ENCODE results near the gene TRAF3IP1. TPM values are rescaled to one million over a fixed set of nuclear protein-coding genes. Genes with fewer than 3 reads are reported as not detected.

TRAF3IP1 gene
- total RNA-seq, 4 donors from 2014 or later: 1.1 to 14.1 (median 10.4) TPM

DNA sequence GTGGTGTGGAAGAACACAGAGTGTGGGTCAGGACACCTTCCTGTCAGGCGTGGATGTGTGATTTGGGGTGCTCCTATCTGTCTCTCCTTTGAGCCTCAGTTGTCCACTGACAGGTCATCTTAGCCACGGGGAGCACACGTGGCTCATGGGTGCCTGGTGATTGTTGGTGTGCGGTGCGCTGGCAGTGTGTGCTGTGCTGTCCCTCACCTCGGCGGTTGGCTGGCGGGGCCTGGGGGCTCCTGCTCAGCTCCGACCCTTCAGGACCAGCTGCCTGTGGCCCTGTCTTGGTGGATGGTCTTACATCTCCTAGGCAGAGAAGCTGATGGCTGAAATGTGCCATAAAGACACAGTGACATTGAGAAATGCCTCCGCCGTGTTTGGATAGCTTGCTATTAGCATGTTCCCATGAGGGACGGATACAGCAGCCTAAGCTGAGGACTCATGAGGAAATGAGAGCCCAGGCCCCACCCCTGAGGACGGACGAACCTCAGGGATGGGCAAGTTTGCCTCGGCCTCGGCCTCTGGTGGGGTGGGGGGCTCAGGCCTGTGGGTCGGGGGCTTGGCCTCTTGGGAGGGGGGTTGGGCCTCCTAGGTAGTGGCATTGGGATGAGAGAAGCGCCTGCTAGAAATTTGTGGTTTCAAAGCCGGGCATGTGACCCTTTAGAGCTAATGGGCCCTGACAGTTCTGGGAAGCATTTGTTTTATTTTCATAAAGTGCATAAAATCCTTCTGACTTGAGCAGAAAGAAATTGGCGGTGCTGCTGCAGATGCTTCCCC, 86.1 kb downstream of the TRAF3IP1 start:
- WGBS, 2 donors (ENCODE audit: low coverage in 1 of 2): 93% methylated on average over 19 of the region's 20 CpGs; no CpG with 5 or more reads in 1 of the 2 donors
- intact Hi-C loops (cut with DNase I; ENCODE audit: low total_unique reads) (no loop called here), in situ Hi-C loops (cut with MboI; ENCODE audit: low pct_ligation_motif_present in 1 of 4, low pct_unique_long_range_greater_than_20kb in 1 of 4, low sequenced_read_pairs in 3 of 4) (no loop called here)
- no peaks in the 10 kb centered on the region for H3K36me3 ChIP-seq
- H3K4me3 ChIP-seq: no peak overlapping the region
- H3K27me3 ChIP-seq: no peaks in the 10 kb centered on the region
- peaks cover 0 to 19% (median 12%) of the 10 kb centered on the region in 4 donors for H3K4me1 ChIP-seq
- TF ChIP-seq, protein P1, sequence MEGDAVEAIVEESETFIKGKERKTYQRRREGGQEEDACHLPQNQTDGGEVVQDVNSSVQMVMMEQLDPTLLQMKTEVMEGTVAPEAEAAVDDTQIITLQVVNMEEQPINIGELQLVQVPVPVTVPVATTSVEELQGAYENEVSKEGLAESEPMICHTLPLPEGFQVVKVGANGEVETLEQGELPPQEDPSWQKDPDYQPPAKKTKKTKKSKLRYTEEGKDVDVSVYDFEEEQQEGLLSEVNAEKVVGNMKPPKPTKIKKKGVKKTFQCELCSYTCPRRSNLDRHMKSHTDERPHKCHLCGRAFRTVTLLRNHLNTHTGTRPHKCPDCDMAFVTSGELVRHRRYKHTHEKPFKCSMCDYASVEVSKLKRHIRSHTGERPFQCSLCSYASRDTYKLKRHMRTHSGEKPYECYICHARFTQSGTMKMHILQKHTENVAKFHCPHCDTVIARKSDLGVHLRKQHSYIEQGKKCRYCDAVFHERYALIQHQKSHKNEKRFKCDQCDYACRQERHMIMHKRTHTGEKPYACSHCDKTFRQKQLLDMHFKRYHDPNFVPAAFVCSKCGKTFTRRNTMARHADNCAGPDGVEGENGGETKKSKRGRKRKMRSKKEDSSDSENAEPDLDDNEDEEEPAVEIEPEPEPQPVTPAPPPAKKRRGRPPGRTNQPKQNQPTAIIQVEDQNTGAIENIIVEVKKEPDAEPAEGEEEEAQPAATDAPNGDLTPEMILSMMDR (IDR thresholded peaks at IDR 0.05): no peak
- H3K9me3 ChIP-seq: no peaks in the 10 kb centered on the region
- H3K27ac ChIP-seq: no peak overlapping the region
- no peak for DNase-seq

DNA sequence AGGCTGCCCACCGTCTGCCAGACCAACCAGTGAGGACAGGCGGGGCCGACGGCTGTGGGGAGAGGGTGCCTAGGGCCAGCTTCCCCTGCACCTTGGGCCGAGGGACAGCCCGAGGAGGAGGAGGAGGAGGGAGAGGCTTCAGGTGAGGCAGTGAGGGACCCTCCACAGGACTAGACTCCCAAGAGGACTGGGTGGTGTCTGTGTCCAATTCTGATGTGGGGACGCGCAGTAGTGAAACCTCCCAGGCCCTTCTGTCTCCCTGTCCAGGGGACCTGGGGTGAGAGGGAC, 86.6 kb downstream of the TRAF3IP1 start:
- Histone ChIP-seq H3K27me3 (no peaks in the 10 kb centered on the region), H3K36me3 (no peaks in the 10 kb centered on the region), H3K27ac (no peak overlapping the region), H3K9me3 (no peaks in the 10 kb centered on the region), H3K4me1 (peaks cover 0 to 24% (median 13%) of the 10 kb centered on the region in 4 donors), H3K4me3 (no peak overlapping the region)
- intact Hi-C loops (cut with DNase I; ENCODE audit: low total_unique reads): no loop called here
- DNase-seq: no peak
- in situ Hi-C loops (cut with MboI; ENCODE audit: low pct_ligation_motif_present in 1 of 4, low pct_unique_long_range_greater_than_20kb in 1 of 4, low sequenced_read_pairs in 3 of 4): no loop called here
- TF ChIP-seq EP300 (IDR thresholded peaks at IDR 0.05; ENCODE audit: low read depth): no peak
- TF ChIP-seq POLR2AphosphoS5 (IDR thresholded peaks at IDR 0.05): no peak
- no peak for TF ChIP-seq POLR2A (IDR thresholded peaks at IDR 0.05)
- TF ChIP-seq, protein P1 (IDR thresholded peaks at IDR 0.05): no peak
- WGBS, 2 donors (ENCODE audit: low coverage in 1 of 2): 76 to 100% methylated on average over 1 to 8 of the region's 8 CpGs

DNA sequence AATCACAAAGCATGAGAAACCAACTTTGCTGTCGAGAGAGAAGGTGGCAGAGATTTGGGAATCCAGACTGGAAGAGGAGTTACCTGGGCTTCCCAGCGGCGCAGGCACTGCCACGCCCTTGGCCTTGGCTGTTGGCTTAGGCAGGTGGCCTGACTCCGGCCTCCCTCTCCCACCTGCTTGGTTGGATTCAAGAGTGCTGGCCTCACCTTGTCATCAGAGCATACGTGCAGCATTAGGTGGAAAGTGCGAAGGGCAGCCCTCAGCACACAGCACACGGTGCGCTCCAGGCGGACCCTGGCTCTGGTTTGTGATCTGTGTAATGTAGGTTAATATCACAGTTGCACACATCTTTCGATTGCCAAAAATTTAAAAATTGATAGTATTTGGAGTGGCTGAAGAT, 87.2 kb downstream of the TRAF3IP1 start:
- no peak for DNase-seq
- no peaks in the 10 kb centered on the region for H3K36me3 ChIP-seq
- no peak for TF ChIP-seq POLR2AphosphoS5 (IDR thresholded peaks at IDR 0.05)
- TF ChIP-seq EP300 (IDR thresholded peaks at IDR 0.05; ENCODE audit: low read depth): no peak
- TF ChIP-seq, protein P1 (IDR thresholded peaks at IDR 0.05): no peak
- no peak for TF ChIP-seq POLR2A (IDR thresholded peaks at IDR 0.05)
- 59 to 83% methylated on average over 11 of the region's 11 CpGs for WGBS, 2 donors (ENCODE audit: low coverage in 1 of 2)
- no peaks in the 10 kb centered on the region for H3K27me3 ChIP-seq
- H3K27ac ChIP-seq: no peak overlapping the region
- H3K4me3 ChIP-seq: no peak overlapping the region
- peaks cover 0 to 28% (median 14%) of the 10 kb centered on the region in 4 donors for H3K4me1 ChIP-seq
- intact Hi-C loops (cut with DNase I; ENCODE audit: low total_unique reads): no loop called here
- H3K9me3 ChIP-seq: no peaks in the 10 kb centered on the region
- in situ Hi-C loops (cut with MboI; ENCODE audit: low pct_ligation_motif_present in 1 of 4, low pct_unique_long_range_greater_than_20kb in 1 of 4, low sequenced_read_pairs in 3 of 4): no loop called here

DNA sequence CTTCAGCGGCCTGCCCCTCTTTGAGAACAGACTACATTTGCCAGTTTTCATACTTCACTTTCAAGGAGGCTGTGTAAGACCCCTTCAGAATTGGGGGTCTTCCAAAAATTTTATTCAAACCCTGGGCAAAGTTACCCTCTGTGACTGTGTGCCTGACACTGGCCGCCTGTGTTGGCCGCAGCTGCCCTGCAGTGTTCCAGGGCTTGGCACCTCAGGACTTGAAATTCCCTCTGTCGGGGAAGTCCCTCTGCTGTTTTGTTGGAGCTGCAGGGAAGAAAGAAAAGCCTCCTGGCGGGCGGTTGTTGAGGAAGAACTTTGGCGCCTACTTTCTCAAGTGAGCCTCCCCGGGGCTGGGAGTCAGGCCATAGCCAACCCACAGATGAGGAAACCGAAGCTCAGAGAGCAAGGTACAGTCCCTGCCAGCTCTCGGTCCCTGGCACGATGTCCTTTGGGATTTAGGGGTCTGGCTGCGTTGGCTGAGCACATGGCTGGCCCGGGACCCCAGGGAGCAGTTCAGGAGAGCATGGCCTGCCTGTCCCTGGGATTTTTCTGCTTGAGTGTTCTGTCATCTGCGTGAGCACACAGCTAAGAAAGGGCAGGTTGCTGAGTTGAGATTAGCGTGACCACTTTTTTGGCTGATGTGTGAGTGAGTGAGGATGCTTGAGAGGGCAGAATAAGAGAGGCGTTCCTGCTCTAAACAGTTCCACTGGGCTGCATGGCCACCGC, 88.5 kb downstream of the TRAF3IP1 start:
- no peak for DNase-seq
- 88 to 100% methylated on average over 1 to 17 of the region's 17 CpGs for WGBS, 2 donors (ENCODE audit: low coverage in 1 of 2)
- intact Hi-C loops (cut with DNase I; ENCODE audit: low total_unique reads) (no loop called here), in situ Hi-C loops (cut with MboI; ENCODE audit: low pct_ligation_motif_present in 1 of 4, low pct_unique_long_range_greater_than_20kb in 1 of 4, low sequenced_read_pairs in 3 of 4) (no loop called here)
- no peak for TF ChIP-seq POLR2AphosphoS5 (IDR thresholded peaks at IDR 0.05)
- no peak for TF ChIP-seq EP300 (IDR thresholded peaks at IDR 0.05; ENCODE audit: low read depth)
- TF ChIP-seq POLR2A (IDR thresholded peaks at IDR 0.05): no peak
- TF ChIP-seq, protein P1 (IDR thresholded peaks at IDR 0.05): no peak
- Histone ChIP-seq H3K4me3 (no peak overlapping the region), H3K36me3 (no peaks in the 10 kb centered on the region), H3K27me3 (no peaks in the 10 kb centered on the region), H3K27ac (no peak overlapping the region), H3K9me3 (no peaks in the 10 kb centered on the region), H3K4me1 (peaks cover 0 to 23% (median 13%) of the 10 kb centered on the region in 4 donors)
